GM08714 (cell line): ENCODE results near the gene MLXIP.

ENCODE experiments used
- H3K4me3 ChIP-seq: fragments of 200-500 bp; sonication (Bioruptor generic); 2 replicates; pipeline ENCODE4 v1.5.1; 2014; ENCODE audit warnings: mild to moderate bottlenecking, low read length, inconsistent platforms
- ZNF274 ChIP-seq: IDR thresholded peaks from 2 replicates; pipeline ENCODE4 v1.6.1; 2012; ENCODE audit warnings: mild to moderate bottlenecking, low read depth, low read length

Gene MLXIP

DNA sequence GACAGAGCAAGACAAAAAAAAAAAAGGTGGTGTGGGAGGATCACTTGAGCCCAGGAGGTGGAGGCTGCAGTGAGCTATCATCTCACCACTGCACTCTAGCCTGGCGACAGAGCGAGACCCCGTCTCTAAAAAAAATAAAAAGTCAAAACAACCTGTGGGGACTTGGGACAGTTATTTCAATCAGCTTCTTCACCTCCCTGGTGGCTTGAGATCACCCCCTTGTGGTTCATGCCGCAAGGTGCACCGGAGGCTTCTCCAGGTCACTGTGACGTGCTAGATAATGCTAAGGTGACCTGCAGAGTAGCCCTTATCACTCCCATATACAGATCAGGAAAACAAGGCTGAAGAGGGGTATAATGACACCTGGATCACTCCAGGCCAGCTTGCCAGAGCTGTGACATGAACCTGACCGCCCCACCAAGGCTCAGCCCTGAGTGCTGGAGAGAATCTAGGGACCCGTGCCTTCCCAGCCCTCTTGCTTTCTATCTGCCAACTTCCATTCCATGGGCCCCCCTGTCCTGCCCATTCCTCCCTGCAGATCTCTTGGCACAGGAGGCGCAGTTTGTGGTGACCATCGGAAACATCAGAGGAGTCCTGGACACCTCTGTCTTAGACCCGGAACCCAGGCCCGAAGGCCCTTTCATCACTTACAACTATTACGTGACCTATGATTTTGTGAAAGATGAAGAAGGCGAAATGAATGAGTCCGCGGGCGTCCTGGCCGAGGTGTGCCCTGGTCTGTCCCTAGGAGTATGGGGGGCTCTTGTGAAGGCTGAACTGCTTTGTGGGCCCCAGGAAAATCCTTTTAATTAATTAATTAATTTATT, 112.5 kb downstream of the MLXIP start:
- no peak overlapping the region for H3K4me3 ChIP-seq
- no peak for TF ChIP-seq ZNF274

- TF ChIP-seq ZNF274, result no peak
- no peak overlapping the region for H3K4me3 ChIP-seq
Observed at GRCh38 chr12:122192441-122192840, 113.9 kb downstream of the MLXIP start.

DNA sequence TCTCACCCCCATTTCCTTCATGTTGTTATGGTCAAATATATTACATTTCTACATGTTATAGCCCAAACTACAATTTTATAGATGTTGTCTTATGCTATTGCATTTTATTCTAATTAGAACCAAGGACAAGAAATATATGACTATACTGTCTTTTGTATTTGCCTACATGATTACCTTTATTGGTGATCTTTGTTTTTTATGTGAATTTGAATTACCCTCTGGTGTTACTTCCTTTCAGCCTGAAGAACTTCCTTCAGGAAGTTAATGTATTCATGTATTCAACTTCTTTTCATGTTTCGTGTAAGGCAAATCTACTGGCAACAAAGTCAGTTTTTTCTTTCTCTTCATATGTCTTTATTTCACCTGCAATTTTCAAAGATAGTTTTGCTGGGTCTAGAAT, 116.2 kb downstream of the MLXIP start:
- TF ChIP-seq ZNF274, result no peak
- H3K4me3 ChIP-seq, result no peak overlapping the region

DNA sequence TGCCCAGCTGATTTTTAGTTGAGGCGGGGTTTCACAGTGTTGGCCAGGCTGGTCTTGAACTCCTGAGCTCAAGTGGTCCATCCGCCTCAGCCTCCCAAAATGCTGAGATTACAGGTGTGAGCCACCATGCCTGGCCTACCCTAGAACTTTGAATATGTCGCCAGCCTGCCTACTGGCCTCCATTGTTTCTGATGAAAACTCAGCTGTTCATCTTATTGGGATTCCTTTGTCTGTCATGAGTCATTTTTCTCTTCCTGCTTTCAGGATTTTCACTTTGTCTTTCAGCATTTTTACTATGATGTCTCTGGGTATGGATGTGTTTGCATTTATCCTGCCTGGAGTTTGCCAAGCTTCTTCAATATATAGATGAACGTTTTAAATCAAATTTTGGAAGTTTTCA, 116.8 kb downstream of the MLXIP start:
- no peak for TF ChIP-seq ZNF274
- no peak overlapping the region for H3K4me3 ChIP-seq
